SK-N-SH (cell line): ENCODE results near the gene DYNLT3.

Experiments
- CTCF ChIP-seq: fragments of 200-600 bp; sonication (generic); IDR thresholded peaks from 2 replicates; pipeline ENCODE4 v1.6.1; 2017; ENCODE audit warnings: antibody characterized with exemption, mild to moderate bottlenecking, moderate library complexity
- EP300 ChIP-seq, 2 experiments: IDR thresholded peaks; 2 replicates each; pipeline versions ENCODE4 v1.4.0 to v1.6.1; 2012; ENCODE audit warnings: borderline replicate concordance in 1 of 2, low read depth in 1 of 2, low read length in 1 of 2
- EZH2phosphoT487 ChIP-seq: fragments of 200-600 bp; sonication (generic); IDR thresholded peaks from 2 replicates; pipeline ENCODE4 v1.6.1; 2017; ENCODE audit warnings: low read depth, mixed run types, mild to moderate bottlenecking, antibody characterized with exemption, moderate library complexity, borderline replicate concordance
- GABPA ChIP-seq: IDR thresholded peaks from 2 replicates; pipeline ENCODE4 v1.4.0; 2012; ENCODE audit warnings: low read depth, mild to moderate bottlenecking
- NRF1 ChIP-seq: IDR thresholded peaks from 2 replicates; pipeline ENCODE4 v1.6.1; 2012; ENCODE audit warnings: low read depth, mild to moderate bottlenecking, low read length
- PBX3 ChIP-seq: IDR thresholded peaks from 2 replicates; pipeline ENCODE4; 2012
- POLR2AphosphoS5 ChIP-seq: IDR thresholded peaks from 2 replicates; pipeline ENCODE4 v1.6.1; 2012; ENCODE audit warnings: low read depth, low read length
- RAD21 ChIP-seq: IDR thresholded peaks from 2 replicates; pipeline ENCODE4 v1.6.1; 2012; ENCODE audit warnings: mild to moderate bottlenecking, low read length
- REST ChIP-seq: IDR thresholded peaks from 2 replicates; pipeline ENCODE4 v1.6.1; 2012; ENCODE audit warnings: mild to moderate bottlenecking, low read depth, low read length, moderate library complexity
- SMC3 ChIP-seq: IDR thresholded peaks from 2 replicates; pipeline ENCODE4 v1.6.1; 2012; ENCODE audit warnings: low read depth, low read length, improper control_type of control experiment
- TAF1 ChIP-seq: IDR thresholded peaks from 2 replicates; pipeline ENCODE4 v1.6.1; 2012; ENCODE audit warnings: low read depth, mild to moderate bottlenecking, low read length, moderate library complexity, borderline replicate concordance
- USF2 ChIP-seq: fragments of 150-350 bp; IDR thresholded peaks from 2 replicates; pipeline ENCODE4 v1.6.1; 2017; ENCODE audit warnings: antibody characterized with exemption, low read length, low read depth, borderline replicate concordance
- ZBTB33 ChIP-seq: IDR thresholded peaks from 2 replicates; pipeline ENCODE4 v1.4.0; 2012; ENCODE audit warnings: low read depth, borderline replicate concordance

DNA sequence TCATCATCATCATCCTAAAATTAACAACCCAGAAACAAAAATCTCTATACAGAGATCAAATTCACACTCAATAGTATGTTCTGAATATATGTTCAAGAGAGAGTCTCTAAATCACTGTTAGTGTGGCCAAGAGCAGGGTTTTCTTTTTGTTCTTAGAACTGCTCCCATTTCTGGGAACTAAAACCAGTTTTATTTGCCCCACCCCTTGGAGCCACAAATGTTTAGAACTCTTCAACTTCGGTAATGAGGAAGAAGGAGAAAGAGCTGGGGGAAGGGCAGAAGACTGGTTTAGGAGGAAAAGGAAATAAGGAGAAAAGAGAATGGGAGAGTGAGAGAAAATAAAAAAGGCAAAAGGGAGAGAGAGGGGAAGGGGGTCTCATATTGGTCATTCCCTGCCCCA lies 35.3 kb downstream of the DYNLT3 start:
- no peak for TF ChIP-seq POLR2AphosphoS5
- TF ChIP-seq USF2 = no peak
- no peak for TF ChIP-seq SMC3
- no peak for TF ChIP-seq CTCF
- no peak for TF ChIP-seq NRF1
- TF ChIP-seq RAD21 = no peak
- TF ChIP-seq REST = no peak
- TF ChIP-seq GABPA = no peak
- TF ChIP-seq TAF1 = no peak
- TF ChIP-seq EP300 (IDR thresholded peaks at IDR 0.05; ENCODE audit: borderline replicate concordance in 1 of 2, low read depth in 1 of 2, low read length in 1 of 2) = no peak
- TF ChIP-seq EZH2phosphoT487 = no peak
- TF ChIP-seq PBX3 = no peak
- no peak for TF ChIP-seq ZBTB33
